ENCODE measurements around the gene DNAI7. TPM values are rescaled to one million over a fixed set of nuclear protein-coding genes. Genes with fewer than 3 reads are reported as not detected.

DNAI7 gene
- total and polyA plus RNA-seq, 2 of the 8 experiments (the other 6 are each of a cell fraction or from before 2014, with no cell fraction given) = 0.12 to 0.28 TPM

DNA sequence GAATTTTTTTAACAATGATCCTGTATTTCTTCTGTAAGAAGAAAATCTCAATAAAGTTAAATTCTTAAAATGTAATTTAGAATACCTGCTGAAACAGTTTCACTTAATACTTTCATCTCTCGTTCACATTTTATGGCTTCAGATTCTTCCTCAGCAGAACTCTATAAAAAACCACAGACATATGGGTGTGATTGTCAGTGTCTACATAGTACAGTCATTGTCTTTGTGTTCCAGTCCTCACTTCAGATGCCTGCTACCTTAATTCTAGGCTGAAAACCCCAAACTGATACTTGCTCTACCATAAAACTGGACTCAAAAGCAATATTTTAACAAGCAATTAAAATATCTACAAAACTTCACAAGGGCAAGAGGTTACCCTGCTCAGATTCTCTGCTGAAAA, 71.8 kb downstream of the DNAI7 start:
- POLR2A ChIA-PET (ENCODE audit: partially characterized antibody) = interaction anchor here (1.0 kb wide), 1 partner anchor 174 kb away, joined by 4 read pairs; the partner anchor contains the start of gene BCAT1
- Histone ChIP-seq H3K4ac (replicated peaks; ENCODE audit: insufficient read length, low read depth, low read length) (no peak overlapping the region), H4K5ac (ENCODE audit: insufficient read length, low read depth, low read length) (no peak overlapping the region), H2AK5ac (ENCODE audit: low read depth, low read length) (no peak overlapping the region), H3K23ac (ENCODE audit: insufficient read length) (no peak overlapping the region), H2BK15ac (ENCODE audit: low read length) (no peak overlapping the region), H3K18ac (ENCODE audit: extremely low read depth, low read length) (no peak overlapping the region), H3K4me2 (ENCODE audit: insufficient read depth in 1 of 2, low read depth in 2 of 2, low read length in 2 of 2) (no peak overlapping the region), H4K91ac (replicated peaks; ENCODE audit: insufficient read length, low read length) (no peak overlapping the region), H2BK12ac (ENCODE audit: low read depth, low read length) (no peak overlapping the region), H3K4me3 (ENCODE audit: extremely low read depth in 1 of 4, insufficient read depth in 2 of 4, low read depth in 3 of 4, low read length in 4 of 4) (no peak overlapping the region), H2BK5ac (ENCODE audit: low read depth, low read length) (no peak overlapping the region), H3K36me3 (ENCODE audit: control insufficient read depth in 2 of 4, insufficient read depth in 4 of 4, low read length in 3 of 4) (no peaks in the 10 kb centered on the region), H3K27ac (ENCODE audit: low read depth, low read length) (no peak overlapping the region), H2BK120ac (replicated peaks; ENCODE audit: low read depth, low read length) (no peak overlapping the region), H2BK20ac (ENCODE audit: low read length) (no peak overlapping the region), H3K27me3 (replicated peaks in 1 of 4; ENCODE audit: control insufficient read depth in 3 of 4, extremely low read depth in 1 of 4, insufficient read depth in 3 of 4, low read length in 3 of 4) (no peaks in the 10 kb centered on the region), H3K79me2 (ENCODE audit: control insufficient read depth in 1 of 2, insufficient read depth in 2 of 2, low read length in 2 of 2) (no peaks in the 10 kb centered on the region), H2AFZ (ENCODE audit: low read length) (no peak overlapping the region), H4K8ac (ENCODE audit: extremely low read depth, insufficient read depth, low read length) (no peak overlapping the region), H4K20me1 (replicated peaks in 1 of 2; ENCODE audit: control insufficient read depth in 1 of 2, insufficient read depth in 2 of 2, low read length in 2 of 2) (no peaks in the 10 kb centered on the region), H3K9me3 (ENCODE audit: insufficient read depth in 2 of 2, low read depth in 1 of 2, low read length in 1 of 2) (no peaks in the 10 kb centered on the region), H3K79me1 (ENCODE audit: low read depth, low read length) (no peaks in the 10 kb centered on the region), H3K9ac (replicated peaks in 1 of 4; ENCODE audit: extremely low read depth in 1 of 4, low read depth in 3 of 4, low read length in 3 of 4) (no peak overlapping the region), H3K23me2 (ENCODE audit: low read depth, low read length) (no peaks in the 10 kb centered on the region; the same call in 1 of the 2 replicates), H3K56ac (replicated peaks; ENCODE audit: insufficient read length, low read depth, low read length) (no peak overlapping the region), H3K14ac (ENCODE audit: insufficient read length) (no peak overlapping the region), H3K4me1 (replicated peaks in 1 of 4; ENCODE audit: control insufficient read depth in 3 of 4, insufficient read depth in 4 of 4, low read length in 3 of 4) (no peaks in the 10 kb centered on the region)
- CTCF ChIA-PET (ENCODE audit: partially characterized antibody) = interaction anchor here (0.6 to 1.5 kb wide), 2 partner anchors 130 to 132 kb away, joined by 3 to 7 read pairs; no protein-coding TSS in a partner anchor
- TF ChIP-seq RFX5 (IDR thresholded peaks at IDR 0.05; ENCODE audit: borderline replicate concordance, low read depth, low read length) (no peak), ASH2L (IDR thresholded peaks at IDR 0.05; ENCODE audit: low read length) (no peak), POLR2A (IDR thresholded peaks at IDR 0.05; ENCODE audit: control extremely low read depth in 1 of 2, low read depth in 2 of 2, low read length in 2 of 2) (no peak)
- WGBS, 2 experiments (ENCODE audit: extremely low coverage in 1 of 2, insufficient coverage in 1 of 2, insufficient read length in 1 of 2, insufficient replicate concordance in 2 of 2, low coverage in 1 of 2, low lambda C conversion rate in 2 of 2, missing lambda C conversion rate in 1 of 2) = 95% methylated on average over 1 of the region's 1 CpG; no CpG with 5 or more reads in 1 of the 2 experiments
- DNase-seq (ENCODE audit: low read depth in 1 of 2, low spot score in 2 of 2) (no peak), FAIRE-seq (no peak)
